GM23338 (cell line): Measurements from ENCODE around the gene SCNN1B.

Experiments
- CREB1 ChIP-seq: fragments of 250-450 bp; sonication (Bioruptor Pico); IDR thresholded peaks from 2 replicates; pipeline ENCODE4 v1.5.0; 2020; ENCODE audit warnings: low read depth, mild to moderate bottlenecking, moderate library complexity
- EZH2 ChIP-seq: fragments of 200-600 bp; sonication (generic); IDR thresholded peaks from one replicate; pipeline ENCODE4 v1.8.0; 2017; ENCODE audit warnings: antibody characterized with exemption, mild to moderate bottlenecking, low read depth; ENCODE audit not compliant: unreplicated experiment
- EZH2phosphoT487 ChIP-seq: fragments of 200-600 bp; sonication (generic); IDR thresholded peaks from one replicate; pipeline ENCODE4 v1.8.1; 2018; ENCODE audit warnings: antibody characterized with exemption; ENCODE audit not compliant: unreplicated experiment
- POLR2AphosphoS5 ChIP-seq: IDR thresholded peaks from 2 replicates; pipeline ENCODE4 v1.6.1; 2016; ENCODE audit warnings: antibody characterized with exemption, low read depth
- STAT1 ChIP-seq: IDR thresholded peaks from one replicate; pipeline ENCODE4 v1.6.1; 2016; ENCODE audit warnings: antibody characterized with exemption; ENCODE audit not compliant: unreplicated experiment
- ZNF114 ChIP-seq: fragments of 250-450 bp; sonication (Bioruptor Pico); IDR thresholded peaks from 2 replicates; pipeline ENCODE4 v1.5.0; 2020; ENCODE audit warnings: mild to moderate bottlenecking, moderate library complexity
- TF ChIP-seq, protein P1 (sequence below), 2 experiments: fragments of 200-600 bp in 1 of 2; sonication (generic) in 1 of 2; conservative IDR thresholded peaks; 2 replicates each; pipeline versions ENCODE4 v1.5.1 to v1.6.1; 2016 to 2017; ENCODE audit warnings: antibody characterized with exemption in 2 of 2, low read depth in 2 of 2, mild to moderate bottlenecking in 2 of 2, moderate library complexity in 1 of 2
- TF ChIP-seq, protein P2 (sequence below): IDR thresholded peaks from one replicate; pipeline ENCODE4 v1.6.1; 2018; ENCODE audit warnings: antibody characterized with exemption; ENCODE audit not compliant: unreplicated experiment

DNA sequence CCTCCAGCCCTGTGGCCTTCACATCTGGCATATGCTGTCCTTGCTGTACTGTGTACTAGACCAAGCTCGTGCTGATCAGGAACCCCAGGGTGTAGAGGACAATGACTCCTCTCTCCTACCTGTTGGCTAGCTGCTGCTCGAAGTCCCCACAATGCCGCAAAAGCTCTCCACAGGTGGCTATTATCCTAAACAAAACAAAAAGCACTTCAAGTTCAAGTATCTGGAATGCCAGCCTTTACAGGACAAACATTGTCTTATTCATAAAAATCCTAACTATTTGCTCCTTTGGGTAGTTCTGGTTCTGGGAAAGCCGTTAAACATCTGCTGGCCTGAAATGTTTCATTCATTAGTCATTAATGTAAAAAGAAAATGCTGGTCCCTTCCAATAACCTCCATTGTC, 108.1 kb downstream of the SCNN1B start:
- TF ChIP-seq, protein P1, sequence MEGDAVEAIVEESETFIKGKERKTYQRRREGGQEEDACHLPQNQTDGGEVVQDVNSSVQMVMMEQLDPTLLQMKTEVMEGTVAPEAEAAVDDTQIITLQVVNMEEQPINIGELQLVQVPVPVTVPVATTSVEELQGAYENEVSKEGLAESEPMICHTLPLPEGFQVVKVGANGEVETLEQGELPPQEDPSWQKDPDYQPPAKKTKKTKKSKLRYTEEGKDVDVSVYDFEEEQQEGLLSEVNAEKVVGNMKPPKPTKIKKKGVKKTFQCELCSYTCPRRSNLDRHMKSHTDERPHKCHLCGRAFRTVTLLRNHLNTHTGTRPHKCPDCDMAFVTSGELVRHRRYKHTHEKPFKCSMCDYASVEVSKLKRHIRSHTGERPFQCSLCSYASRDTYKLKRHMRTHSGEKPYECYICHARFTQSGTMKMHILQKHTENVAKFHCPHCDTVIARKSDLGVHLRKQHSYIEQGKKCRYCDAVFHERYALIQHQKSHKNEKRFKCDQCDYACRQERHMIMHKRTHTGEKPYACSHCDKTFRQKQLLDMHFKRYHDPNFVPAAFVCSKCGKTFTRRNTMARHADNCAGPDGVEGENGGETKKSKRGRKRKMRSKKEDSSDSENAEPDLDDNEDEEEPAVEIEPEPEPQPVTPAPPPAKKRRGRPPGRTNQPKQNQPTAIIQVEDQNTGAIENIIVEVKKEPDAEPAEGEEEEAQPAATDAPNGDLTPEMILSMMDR (conservative IDR thresholded peaks at IDR 0.05; ENCODE audit: low read depth in 2 of 2): no peak
- no peak for TF ChIP-seq EZH2
- TF ChIP-seq, protein P2, sequence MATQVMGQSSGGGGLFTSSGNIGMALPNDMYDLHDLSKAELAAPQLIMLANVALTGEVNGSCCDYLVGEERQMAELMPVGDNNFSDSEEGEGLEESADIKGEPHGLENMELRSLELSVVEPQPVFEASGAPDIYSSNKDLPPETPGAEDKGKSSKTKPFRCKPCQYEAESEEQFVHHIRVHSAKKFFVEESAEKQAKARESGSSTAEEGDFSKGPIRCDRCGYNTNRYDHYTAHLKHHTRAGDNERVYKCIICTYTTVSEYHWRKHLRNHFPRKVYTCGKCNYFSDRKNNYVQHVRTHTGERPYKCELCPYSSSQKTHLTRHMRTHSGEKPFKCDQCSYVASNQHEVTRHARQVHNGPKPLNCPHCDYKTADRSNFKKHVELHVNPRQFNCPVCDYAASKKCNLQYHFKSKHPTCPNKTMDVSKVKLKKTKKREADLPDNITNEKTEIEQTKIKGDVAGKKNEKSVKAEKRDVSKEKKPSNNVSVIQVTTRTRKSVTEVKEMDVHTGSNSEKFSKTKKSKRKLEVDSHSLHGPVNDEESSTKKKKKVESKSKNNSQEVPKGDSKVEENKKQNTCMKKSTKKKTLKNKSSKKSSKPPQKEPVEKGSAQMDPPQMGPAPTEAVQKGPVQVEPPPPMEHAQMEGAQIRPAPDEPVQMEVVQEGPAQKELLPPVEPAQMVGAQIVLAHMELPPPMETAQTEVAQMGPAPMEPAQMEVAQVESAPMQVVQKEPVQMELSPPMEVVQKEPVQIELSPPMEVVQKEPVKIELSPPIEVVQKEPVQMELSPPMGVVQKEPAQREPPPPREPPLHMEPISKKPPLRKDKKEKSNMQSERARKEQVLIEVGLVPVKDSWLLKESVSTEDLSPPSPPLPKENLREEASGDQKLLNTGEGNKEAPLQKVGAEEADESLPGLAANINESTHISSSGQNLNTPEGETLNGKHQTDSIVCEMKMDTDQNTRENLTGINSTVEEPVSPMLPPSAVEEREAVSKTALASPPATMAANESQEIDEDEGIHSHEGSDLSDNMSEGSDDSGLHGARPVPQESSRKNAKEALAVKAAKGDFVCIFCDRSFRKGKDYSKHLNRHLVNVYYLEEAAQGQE: no peak
- TF ChIP-seq EZH2phosphoT487: no peak
- no peak for TF ChIP-seq POLR2AphosphoS5
- no peak for TF ChIP-seq STAT1
- TF ChIP-seq ZNF114: no peak
- no peak for TF ChIP-seq CREB1
